Measurements from ENCODE around the gene MTCL1. TPM values are rescaled to one million over a fixed set of nuclear protein-coding genes. Genes with fewer than 3 reads are reported as not detected.

Gene MTCL1
- total and polyA plus RNA-seq, 9 of the 15 experiments (the other 6 are each of a cell fraction or from before 2014, with no cell fraction given) = 0.21 to 7.4 (median 3.7) TPM

GRCh38 chr18:8750954-8751415, 45.6 kb downstream of the MTCL1 start (continued):
- TF ChIP-seq CHD7 (IDR thresholded peaks at IDR 0.05; ENCODE audit: low read depth, low read length) (no peak), C11orf30 (IDR thresholded peaks at IDR 0.05; ENCODE audit: low read depth) (peak; percentile 74), MAFG (tag; conservative IDR thresholded peaks at IDR 0.05) (peak; percentile 89), HNRNPK (IDR thresholded peaks at IDR 0.05; ENCODE audit: low read depth, low read length, poor library complexity, severe bottlenecking) (no peak), MAFK (IDR thresholded peaks at IDR 0.05; ENCODE audit: low read length) (peak; percentile 23; the same call in 1 of the 2 replicates), JUND (IDR thresholded peaks at IDR 0.05; ENCODE audit: borderline replicate concordance, low read depth, low read length) (peak; percentile 21; the same call in 1 of the 2 replicates), JUND (tag; IDR thresholded peaks at IDR 0.05; ENCODE audit: borderline replicate concordance, low read depth, low read length) (no peak), PHF20 (IDR thresholded peaks at IDR 0.05; ENCODE audit: partially characterized antibody) (no peak), AFF4 (CRISPR knock-in tag; IDR thresholded peaks at IDR 0.05) (no peak), ZNF57 (CRISPR knock-in tag; IDR thresholded peaks at IDR 0.05) (no peak), KAT2B (IDR thresholded peaks at IDR 0.05; ENCODE audit: low read depth, low read length) (no peak)

All from K562 (cell line).